ENCODE data around the gene PARD3.
"Not testable (repeated sequence)": the region's sequence is repeated elsewhere in the genome, so short reads cannot be mapped to it uniquely, and the experiment has no call there.

PARD3 gene

GRCh38 chr10:34742456-34742855 is 72.6 kb downstream of the PARD3 start:
- no peak for DNase-seq (ENCODE audit: low read depth in 2 of 2)

GRCh38 chr10:34741087-34741486 is 74.0 kb downstream of the PARD3 start:
- DNase-seq (ENCODE audit: low read depth in 2 of 2) = not testable (repeated sequence)

GRCh38 chr10:34740321-34740720 is 74.8 kb downstream of the PARD3 start:
- DNase-seq (ENCODE audit: low read depth in 2 of 2) = no peak

- no peak for DNase-seq (ENCODE audit: low read depth in 2 of 2)
Observed at GRCh38 chr10:34739915-34740314, 75.2 kb downstream of the PARD3 start.

GRCh38 chr10:34737772-34738169 is 77.3 kb downstream of the PARD3 start:
- no peak for DNase-seq (ENCODE audit: low read depth in 2 of 2)

- DNase-seq (ENCODE audit: low read depth in 2 of 2) = no peak
Observed at GRCh38 chr10:34736976-34737771, 77.9 kb downstream of the PARD3 start.

GRCh38 chr10:34734918-34735317 is 80.2 kb downstream of the PARD3 start:
- no peak for DNase-seq (ENCODE audit: low read depth in 2 of 2)

- no peak for DNase-seq (ENCODE audit: low read depth in 2 of 2)
Observed at GRCh38 chr10:34732926-34733325, 82.2 kb downstream of the PARD3 start.

- DNase-seq (ENCODE audit: low read depth in 2 of 2) = peak in 1 of 2 experiments; percentile 52
Observed at GRCh38 chr10:34731885-34732701, 83.0 kb downstream of the PARD3 start.

GRCh38 chr10:34731213-34731612 is 83.9 kb downstream of the PARD3 start:
- no peak for DNase-seq (ENCODE audit: low read depth in 2 of 2)

- no peak for DNase-seq (ENCODE audit: low read depth in 2 of 2)
Observed at GRCh38 chr10:34730726-34731125, 84.4 kb downstream of the PARD3 start.

GRCh38 chr10:34729619-34730018 is 85.5 kb downstream of the PARD3 start:
- no peak for DNase-seq (ENCODE audit: low read depth in 2 of 2)

- DNase-seq (ENCODE audit: low read depth in 2 of 2) = no peak
Observed at GRCh38 chr10:34728361-34728760, 86.7 kb downstream of the PARD3 start.

GRCh38 chr10:34727595-34728033 is 87.5 kb downstream of the PARD3 start:
- no peak for DNase-seq (ENCODE audit: low read depth in 2 of 2)

GRCh38 chr10:34726862-34727261 is 88.2 kb downstream of the PARD3 start:
- DNase-seq (ENCODE audit: low read depth in 2 of 2) = no peak

- DNase-seq (ENCODE audit: low read depth in 2 of 2) = no peak
Observed at GRCh38 chr10:34723750-34724149, 91.3 kb downstream of the PARD3 start.

- no peak for DNase-seq (ENCODE audit: low read depth in 2 of 2)
Observed at GRCh38 chr10:34722404-34722803, 92.7 kb downstream of the PARD3 start.

GRCh38 chr10:34721208-34721840 is 93.8 kb downstream of the PARD3 start:
- no peak for DNase-seq (ENCODE audit: low read depth in 2 of 2)

- no peak for DNase-seq (ENCODE audit: low read depth in 2 of 2)
Observed at GRCh38 chr10:34719746-34720145, 95.3 kb downstream of the PARD3 start.

- no peak for DNase-seq (ENCODE audit: low read depth in 2 of 2)
Observed at GRCh38 chr10:34719328-34719727, 95.8 kb downstream of the PARD3 start.

- DNase-seq (ENCODE audit: low read depth in 2 of 2) = no peak
Observed at GRCh38 chr10:34717429-34717828, 97.7 kb downstream of the PARD3 start.

GRCh38 chr10:34716958-34717357 is 98.1 kb downstream of the PARD3 start:
- DNase-seq (ENCODE audit: low read depth in 2 of 2) = no peak

Measured in fibroblast of skin of left biceps (primary cell).